ENCODE results near the gene SERPINE2.
"Not testable (repeated sequence)": the region's sequence is repeated elsewhere in the genome, so short reads cannot be mapped to it uniquely, and the experiment has no call there.

Gene SERPINE2

GRCh38 chr2:224009605-224010315 lies 29.3 kb downstream of the SERPINE2 start:
- no peak for DNase-seq

GRCh38 chr2:224008702-224009261 lies 30.3 kb downstream of the SERPINE2 start:
- no peak for DNase-seq

GRCh38 chr2:224004105-224004695 lies 34.9 kb downstream of the SERPINE2 start:
- no peak for DNase-seq

GRCh38 chr2:224000662-224001061 lies 38.4 kb downstream of the SERPINE2 start:
- DNase-seq, result not testable (repeated sequence)

GRCh38 chr2:223999862-224000261 lies 39.2 kb downstream of the SERPINE2 start:
- DNase-seq, result no peak

GRCh38 chr2:223998948-223999347 lies 40.1 kb downstream of the SERPINE2 start:
- DNase-seq, result no peak

- DNase-seq, result no peak
These were observed 41.1 kb downstream of the SERPINE2 start for GRCh38 chr2:223997938-223998337.

GRCh38 chr2:223996391-223996790 lies 42.7 kb downstream of the SERPINE2 start:
- no peak for DNase-seq

GRCh38 chr2:223995569-223995968 lies 43.5 kb downstream of the SERPINE2 start:
- no peak for DNase-seq

GRCh38 chr2:223994562-223995162 lies 44.4 kb downstream of the SERPINE2 start:
- DNase-seq, result no peak

GRCh38 chr2:223993634-223994232 lies 45.4 kb downstream of the SERPINE2 start:
- no peak for DNase-seq

GRCh38 chr2:223991611-223992010 lies 47.5 kb downstream of the SERPINE2 start:
- DNase-seq, result no peak

- no peak for DNase-seq
These were observed 49.2 kb downstream of the SERPINE2 start for GRCh38 chr2:223989856-223990232.

GRCh38 chr2:223989206-223989855 lies 49.8 kb downstream of the SERPINE2 start:
- no peak for DNase-seq

- DNase-seq, result no peak
These were observed 57.8 kb downstream of the SERPINE2 start for GRCh38 chr2:223981241-223981640.

- DNase-seq, result no peak
These were observed 58.3 kb downstream of the SERPINE2 start for GRCh38 chr2:223980803-223981202.

- no peak for DNase-seq
These were observed 58.7 kb downstream of the SERPINE2 start for GRCh38 chr2:223980397-223980735.

- DNase-seq, result no peak
These were observed 59.2 kb downstream of the SERPINE2 start for GRCh38 chr2:223979730-223980396.

- DNase-seq, result no peak
These were observed 60.6 kb downstream of the SERPINE2 start for GRCh38 chr2:223978451-223978850.

GRCh38 chr2:223976635-223977226 lies 62.4 kb downstream of the SERPINE2 start:
- no peak for DNase-seq

- no peak for DNase-seq
These were observed 65.5 kb downstream of the SERPINE2 start for GRCh38 chr2:223973606-223974005.

GRCh38 chr2:223972656-223973102 lies 66.4 kb downstream of the SERPINE2 start:
- no peak for DNase-seq

Data from NCI-H524 treated with DMSO at 0.1 percent for 48 hours (cell line).